Skeletal muscle cell (primary cell): Measurements from ENCODE around the gene EVI5L.

Source experiments
- DNase-seq: peaks from one replicate; pipeline ENCODE4 v3.0.0-alpha.2; 2010; ENCODE audit warnings: low read depth
- H3K4me3 ChIP-seq: 2 replicates; pipeline ENCODE4 v1.5.1; 2011; ENCODE audit warnings: low read depth, mild to moderate bottlenecking, control low read depth, low read length, moderate library complexity

EVI5L gene

GRCh38 chr19:7868671-7869452 is 38.8 kb downstream of the EVI5L start:
- peak overlapping the region; percentile 47 for H3K4me3 ChIP-seq
- DNase-seq, result no peak

- H3K4me3 ChIP-seq, result peak overlapping the region; percentile 47
- DNase-seq, result no peak
These were observed 39.5 kb downstream of the EVI5L start for GRCh38 chr19:7869453-7869909.

- peak overlapping the region; percentile 47 for H3K4me3 ChIP-seq
- no peak for DNase-seq
These were observed 40.0 kb downstream of the EVI5L start for GRCh38 chr19:7869910-7870511.

DNA sequence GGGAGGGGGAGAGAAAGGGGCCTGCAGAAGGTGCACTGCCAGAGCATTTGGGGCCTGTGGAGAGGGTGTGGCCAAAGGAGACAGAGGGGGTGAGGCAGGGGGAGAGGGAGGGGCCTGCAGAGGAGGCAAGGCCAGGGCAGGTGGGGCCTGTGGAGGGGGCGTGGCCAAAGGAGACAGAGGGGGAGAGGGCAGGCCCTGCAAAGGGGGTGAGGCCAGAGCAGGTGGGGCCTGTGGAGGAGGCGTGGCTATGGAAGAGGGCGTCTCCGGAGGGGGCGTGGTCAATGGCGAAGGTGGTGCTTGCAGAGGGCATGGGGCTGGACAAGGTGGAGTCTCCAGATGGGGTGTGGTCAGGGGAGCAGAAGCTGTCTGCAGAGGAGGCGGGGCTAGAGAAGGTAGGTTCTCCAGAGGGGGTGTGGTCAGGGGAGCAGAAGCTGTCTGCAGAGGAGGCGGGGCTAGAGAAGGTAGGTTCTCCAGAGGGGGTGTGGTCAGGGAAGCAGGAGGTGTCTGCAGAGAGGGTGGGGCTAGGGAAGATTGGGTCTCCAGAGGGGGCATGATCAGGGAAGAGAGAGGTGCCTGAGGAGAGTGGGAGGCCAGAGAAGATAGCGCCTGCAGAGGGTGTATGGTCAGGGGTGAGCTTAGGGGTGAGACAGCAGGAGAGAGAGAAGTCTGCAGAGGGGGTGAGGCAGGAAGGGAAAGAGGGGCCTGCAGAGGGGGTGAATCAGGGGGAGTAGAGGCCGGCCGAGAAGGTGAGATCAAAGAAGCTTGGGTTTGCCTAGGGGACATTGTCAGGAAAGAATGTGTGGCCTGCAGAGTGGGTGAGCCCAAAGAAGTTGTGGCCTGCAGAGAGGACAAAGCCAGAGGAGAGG is 40.8 kb downstream of the EVI5L start:
- no peak for DNase-seq
- no peak overlapping the region for H3K4me3 ChIP-seq

DNA sequence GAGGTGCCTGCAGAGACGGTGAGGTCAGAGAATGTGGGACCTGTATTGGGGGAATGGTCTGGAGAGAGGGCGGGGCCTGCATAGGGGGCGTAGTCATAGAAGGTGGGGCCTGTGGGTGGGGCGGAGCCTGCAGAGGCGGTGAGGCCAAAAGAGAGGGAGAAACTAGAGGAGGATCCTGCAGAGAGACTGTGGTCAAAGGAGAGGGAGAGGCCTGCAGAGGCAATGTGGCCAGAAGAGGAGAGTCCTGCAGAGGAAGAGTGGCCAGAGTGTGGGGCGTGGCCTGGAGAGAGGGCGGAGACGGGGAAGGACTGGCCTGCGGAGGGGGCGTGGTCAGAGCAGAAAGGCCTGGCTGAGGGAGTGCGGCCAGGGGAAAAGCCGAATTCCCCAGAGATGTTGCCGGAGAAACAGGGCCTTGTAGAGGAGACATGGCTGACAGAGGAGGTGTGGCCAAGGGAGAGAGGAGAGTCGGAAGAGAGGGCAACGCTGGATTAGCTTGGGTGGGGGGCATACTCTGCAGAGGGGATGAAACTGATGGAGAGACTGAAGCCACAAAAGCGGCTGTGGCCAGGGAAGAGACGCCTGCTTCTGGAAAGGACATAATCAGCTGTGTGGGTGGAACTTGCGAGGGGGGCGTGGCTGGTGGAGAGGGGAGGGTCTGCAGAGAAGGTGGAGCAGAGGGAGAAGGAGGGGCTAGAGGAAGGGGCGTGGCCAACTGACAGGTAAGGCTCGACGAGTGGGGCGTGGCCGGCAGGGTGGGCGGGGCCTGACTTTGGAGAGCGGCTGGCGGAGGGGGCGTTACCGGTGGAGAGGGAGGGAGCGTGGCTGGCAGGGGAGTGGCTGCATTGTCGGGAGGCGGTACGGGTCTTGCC is 41.7 kb downstream of the EVI5L start:
- H3K4me3 ChIP-seq, result peak overlapping the region; percentile 40
- DNase-seq, result peak; percentile 74

DNA sequence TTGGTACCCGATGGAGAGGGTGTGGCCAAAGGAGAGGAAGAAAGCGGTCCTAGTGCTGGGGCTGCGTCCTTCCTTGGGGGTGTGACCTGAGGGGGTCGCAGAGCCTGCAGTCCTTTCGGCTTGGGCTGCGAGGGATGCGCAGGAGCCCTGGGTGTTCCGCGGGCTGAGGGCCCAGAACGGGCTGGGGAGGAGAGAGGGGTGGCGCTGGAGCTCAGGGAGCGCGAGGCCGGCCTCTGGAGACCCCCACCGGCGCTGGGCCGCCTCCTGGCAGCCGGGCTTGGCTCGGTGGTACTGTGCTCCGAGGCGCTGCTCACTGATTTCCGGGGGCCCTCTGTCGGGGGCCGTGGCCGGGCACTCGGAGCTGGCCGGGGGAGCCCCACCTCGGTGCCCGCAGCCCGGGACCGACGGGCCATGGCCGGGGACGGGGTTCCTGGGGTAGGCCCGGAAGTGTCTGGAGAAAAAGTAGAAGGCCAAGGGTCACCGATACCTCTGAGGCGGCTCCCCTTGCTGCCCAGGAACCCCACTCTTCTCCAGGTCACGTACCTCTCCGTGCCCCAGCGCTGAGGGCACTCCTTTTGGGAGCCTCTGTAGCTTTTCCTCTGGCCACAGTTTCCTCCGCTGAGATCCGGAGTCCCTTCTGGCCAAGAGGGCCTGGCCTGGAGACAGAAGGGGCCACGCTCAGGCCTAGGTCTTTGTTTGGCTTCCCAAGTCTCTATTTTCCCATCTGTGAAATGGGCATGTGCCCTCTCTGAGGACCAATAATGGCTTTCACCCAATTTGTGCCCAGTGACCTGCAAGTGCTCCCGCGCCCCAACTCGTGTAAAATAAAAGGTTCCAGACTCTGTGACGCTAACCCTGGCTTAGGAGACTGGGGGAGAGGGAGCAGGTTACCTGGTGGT is 42.5 kb downstream of the EVI5L start:
- peak overlapping the region; percentile 40 for H3K4me3 ChIP-seq
- no peak for DNase-seq

- no peak for DNase-seq
- peak overlapping the region; percentile 20 for H3K4me3 ChIP-seq
These were observed 43.5 kb downstream of the EVI5L start for GRCh38 chr19:7873304-7874075.

GRCh38 chr19:7874076-7874896 is 44.3 kb downstream of the EVI5L start, which contains the start of gene PRR36:
Gene PRR36 (minus strand): TSS chr19:7874390. CDS start chr19:7873689, 701 bp downstream.
- peak within 1 kb of the TSS; percentile 20 for H3K4me3 ChIP-seq
- no peak for DNase-seq

DNA sequence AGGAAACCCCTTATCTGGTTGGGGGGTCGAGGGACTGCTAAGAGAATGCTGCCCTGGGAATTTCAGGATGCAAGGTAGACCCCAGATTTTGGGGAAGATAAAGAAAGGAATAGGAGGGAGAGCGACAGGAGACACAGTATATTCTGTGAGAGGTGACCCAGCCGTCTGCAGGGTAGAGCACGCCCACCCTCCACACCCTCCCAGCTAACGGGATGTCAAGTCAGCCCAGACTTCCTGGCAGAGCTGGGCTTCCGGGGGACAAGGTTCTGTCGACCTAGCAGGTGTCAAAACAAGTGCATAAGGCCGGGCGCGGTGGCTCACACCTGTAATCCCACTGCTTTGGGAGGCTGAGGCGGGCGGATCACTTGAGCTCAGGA is 44.9 kb downstream of the EVI5L start:
- no peak for DNase-seq

GRCh38 chr19:7877249-7877836 is 47.3 kb downstream of the EVI5L start:
- no peak for DNase-seq
- H3K4me3 ChIP-seq, result no peak overlapping the region

More for the DNA sequence above, 44.9 kb downstream of the EVI5L start:
- no peak overlapping the region for H3K4me3 ChIP-seq

- H3K4me3 ChIP-seq, result no peak overlapping the region
- DNase-seq, result no peak
These were observed 49.2 kb downstream of the EVI5L start for GRCh38 chr19:7879111-7879807.

- DNase-seq, result no peak
- no peak overlapping the region for H3K4me3 ChIP-seq
These were observed 49.8 kb downstream of the EVI5L start for GRCh38 chr19:7879836-7880235.

- no peak overlapping the region for H3K4me3 ChIP-seq
- no peak for DNase-seq
These were observed 51.9 kb downstream of the EVI5L start for GRCh38 chr19:7881910-7882309.

GRCh38 chr19:7883105-7883504 is 53.1 kb downstream of the EVI5L start:
- H3K4me3 ChIP-seq, result no peak overlapping the region
- DNase-seq, result no peak

- DNase-seq, result no peak
These were observed 54.0 kb downstream of the EVI5L start for GRCh38 chr19:7883796-7884570.

More at GRCh38 chr19:7883796-7884570, 54.0 kb downstream of the EVI5L start:
- no peak overlapping the region for H3K4me3 ChIP-seq
